Hypothalamus (tissue), 51 donors: ENCODE data around the gene RDM1.

Experiments used
- DNase-seq, 51 donors: peaks; one replicate each; lab custom pipeline; 2025; lab: John Stamatoyannopoulos, UW

The RDM1 gene

GRCh38 chr17:35936063-35936462, 5.5 kb upstream of the RDM1 start:
- DNase-seq = no peak

GRCh38 chr17:35934760-35935159, 4.2 kb upstream of the RDM1 start:
- no peak for DNase-seq

DNA sequence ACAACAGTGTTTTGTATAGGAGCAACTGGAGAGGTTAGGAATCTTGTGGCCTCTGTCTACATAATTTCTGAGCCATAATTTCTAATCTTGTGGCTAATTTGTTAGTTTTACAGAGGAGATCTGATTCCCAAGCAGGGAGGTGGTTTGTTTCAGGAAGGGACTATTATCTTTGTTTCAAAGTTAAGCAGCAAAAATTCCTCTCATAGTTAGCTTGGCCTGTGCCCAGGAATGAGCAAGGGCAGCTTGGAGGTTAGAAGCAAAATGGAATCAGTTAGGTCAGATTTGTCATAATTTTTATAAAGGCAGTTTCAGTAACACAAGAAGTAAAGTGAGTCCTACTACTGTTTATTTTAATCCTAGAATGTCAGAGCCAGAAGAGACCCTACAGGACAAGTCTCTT, 2.0 kb upstream of the RDM1 start:
- no peak for DNase-seq

DNA sequence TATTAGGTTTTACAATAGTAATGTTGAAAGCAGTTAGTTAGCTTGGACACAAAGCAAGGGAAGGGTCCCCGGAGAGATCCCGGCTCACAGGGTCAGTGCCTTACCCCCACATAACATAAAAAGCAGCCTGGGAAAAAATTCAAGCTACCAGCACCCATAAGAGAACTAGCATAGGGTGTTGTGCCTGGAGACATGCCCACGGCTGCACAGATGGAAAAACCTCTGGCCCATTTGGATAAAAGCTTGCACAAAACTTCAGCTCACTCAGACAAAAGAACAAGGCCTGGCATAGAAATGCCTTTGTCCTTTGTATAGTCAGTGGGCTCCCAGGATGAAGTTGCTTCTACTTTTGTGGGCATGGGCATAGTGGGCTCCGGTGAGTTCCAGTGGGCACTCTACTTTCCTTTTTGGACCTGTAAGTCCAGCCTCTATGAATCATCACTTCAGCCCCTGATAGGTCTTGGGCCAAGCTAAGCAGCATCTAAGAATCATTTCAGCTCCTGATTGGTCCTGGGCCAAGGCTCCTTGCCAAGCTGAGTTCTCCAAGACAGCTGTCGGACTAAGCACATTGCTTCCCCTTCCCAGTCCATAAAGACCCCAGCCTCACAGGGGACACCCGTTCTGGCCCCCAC, 1.3 kb upstream of the RDM1 start:
- DNase-seq = no peak

- no peak for DNase-seq
Observed at GRCh38 chr17:35927714-35928113, 2.9 kb downstream of the RDM1 start.

- no peak for DNase-seq
Observed at GRCh38 chr17:35923609-35924114, 6.9 kb downstream of the RDM1 start.

GRCh38 chr17:35920229-35920628, 10.3 kb downstream of the RDM1 start:
- DNase-seq = no peak

DNA sequence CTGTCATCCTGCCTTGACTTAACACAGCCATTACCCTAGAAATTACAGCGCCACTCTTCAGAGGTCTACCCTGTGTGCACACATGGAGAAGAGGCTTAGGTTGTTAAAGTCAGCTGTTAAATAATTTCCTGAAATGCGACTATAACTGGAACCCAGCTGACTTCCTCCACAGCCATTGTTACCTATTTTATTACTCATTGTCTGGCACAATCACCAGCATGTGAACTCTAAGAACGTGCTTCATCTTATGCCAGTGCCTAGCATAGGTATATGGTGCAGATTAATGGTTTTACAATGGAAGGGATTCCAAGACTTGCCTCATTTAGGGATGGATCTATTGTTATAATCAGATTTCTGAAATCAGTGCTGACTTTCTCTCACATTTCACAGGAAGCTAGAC, 11.9 kb downstream of the RDM1 start:
- no peak for DNase-seq

GRCh38 chr17:35917519-35918213, 12.9 kb downstream of the RDM1 start:
- DNase-seq = no peak

- DNase-seq = no peak
Observed at GRCh38 chr17:35915153-35915964, 15.2 kb downstream of the RDM1 start.

GRCh38 chr17:35914354-35914753, 16.2 kb downstream of the RDM1 start:
- no peak for DNase-seq

GRCh38 chr17:35913609-35914008, 17.0 kb downstream of the RDM1 start:
- DNase-seq = no peak

- DNase-seq = no peak
Observed at GRCh38 chr17:35912942-35913341, 17.6 kb downstream of the RDM1 start.

GRCh38 chr17:35912339-35912912, 18.1 kb downstream of the RDM1 start:
- no peak for DNase-seq

DNA sequence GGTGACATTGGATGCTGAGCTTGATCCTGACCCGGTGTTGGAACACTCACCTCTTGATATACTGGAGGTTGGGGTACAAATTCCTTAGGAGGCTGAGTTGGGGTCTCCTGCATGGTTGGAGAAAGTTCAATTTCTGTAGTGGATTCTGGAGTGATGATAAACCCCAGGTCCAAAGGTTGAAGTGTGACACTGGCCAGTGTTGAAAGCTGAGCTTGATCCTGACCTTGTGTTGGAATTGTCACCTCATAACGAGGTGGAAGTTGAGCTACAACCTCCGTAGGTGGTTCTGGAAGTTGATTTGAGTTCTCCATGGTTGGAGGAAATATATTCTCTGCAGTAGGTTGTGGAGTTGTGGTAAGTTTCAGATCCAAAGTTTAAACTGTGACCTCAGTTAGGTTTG, 21.2 kb downstream of the RDM1 start:
- no peak for DNase-seq

GRCh38 chr17:35907691-35908090, 22.9 kb downstream of the RDM1 start:
- no peak for DNase-seq

- no peak for DNase-seq
Observed at GRCh38 chr17:35906926-35907637, 23.5 kb downstream of the RDM1 start.

DNA sequence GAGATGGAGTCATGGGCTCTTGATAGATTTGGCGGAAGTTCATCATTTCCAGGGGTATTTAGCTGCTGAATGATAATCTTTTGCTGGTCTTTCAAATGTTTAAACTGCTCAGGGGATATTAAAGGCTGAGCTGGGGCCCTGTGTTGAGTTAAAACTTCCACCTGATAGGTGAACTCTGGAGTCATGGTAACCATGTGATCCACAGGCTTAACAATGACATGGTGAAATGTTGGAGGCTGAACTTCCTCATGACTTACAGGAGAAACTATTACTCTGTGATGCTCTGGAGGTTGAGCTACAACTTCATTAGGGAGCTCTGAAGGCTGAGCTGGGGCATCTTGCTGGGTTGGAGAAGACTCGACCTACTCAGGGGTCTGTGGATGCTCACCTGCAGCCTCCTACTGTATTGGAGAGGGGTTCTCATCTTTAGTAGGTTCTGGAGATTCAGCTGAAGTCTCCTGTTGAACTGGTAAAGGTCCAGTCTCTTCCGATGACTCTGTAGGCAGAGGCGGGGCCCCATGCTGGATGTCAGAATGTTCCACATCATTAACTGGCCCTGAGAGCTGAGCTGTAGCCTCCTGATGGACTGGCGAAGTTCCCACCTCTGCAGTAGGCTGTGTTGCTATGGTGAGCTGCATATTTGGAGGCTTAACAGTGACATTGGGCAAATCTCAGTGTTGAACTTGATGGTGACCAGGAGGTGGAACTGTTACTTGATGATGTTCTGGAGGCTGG, 24.2 kb downstream of the RDM1 start:
- DNase-seq = no peak

GRCh38 chr17:35903451-35903850, 27.1 kb downstream of the RDM1 start:
- DNase-seq = no peak

DNA sequence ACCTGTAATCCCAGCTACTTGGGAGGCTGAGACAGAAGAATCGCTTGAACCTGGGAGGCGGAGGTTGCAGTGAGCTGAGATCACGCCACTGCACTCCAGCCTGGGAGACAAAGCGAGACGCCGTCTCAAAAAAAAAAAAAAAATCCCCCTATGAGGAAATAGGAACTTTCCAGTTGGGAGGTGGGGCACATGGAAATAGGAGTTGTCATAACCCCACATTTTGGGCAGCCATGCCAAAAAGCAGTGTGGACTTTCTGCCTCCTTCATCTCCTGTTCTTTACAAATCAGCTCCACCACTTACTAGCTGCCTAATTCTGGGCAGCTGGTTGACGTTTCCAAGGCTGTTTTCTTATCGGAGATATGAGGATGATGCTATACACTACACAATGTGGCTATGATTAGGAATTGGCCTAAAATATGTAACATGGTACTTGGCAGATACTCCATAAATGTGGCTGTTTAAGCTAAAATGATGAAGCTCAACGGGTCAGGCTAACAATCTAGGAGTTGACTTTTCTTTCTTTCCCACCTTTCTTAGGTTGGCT, 28.9 kb downstream of the RDM1 start:
- DNase-seq = no peak
